ENCODE data around the gene CPNE4. TPM values are rescaled to one million over a fixed set of nuclear protein-coding genes. Genes with fewer than 3 reads are reported as not detected.

CPNE4 gene
- total and polyA plus RNA-seq, 9 of the 15 experiments (the other 6 are each of a cell fraction or from before 2014, with no cell fraction given), result not detected

GRCh38 chr3:131535131-131535530, 499.7 kb downstream of the CPNE4 start:
- H3K79me2 ChIP-seq (ENCODE audit: control insufficient read depth, insufficient read depth, low read length), result no peaks in the 10 kb centered on the region
- no peak overlapping the region for H2AFZ ChIP-seq (ENCODE audit: low read depth, low read length)
- H3K4me3 ChIP-seq, result no peak overlapping the region
- no peaks in the 10 kb centered on the region for H3K36me3 ChIP-seq (ENCODE audit: control insufficient read depth, insufficient read depth, low read length)
- ChIA-PET POLR2A (interaction anchor here (1.0 kb wide), 1 partner anchor 249 kb away, joined by 3 read pairs; no protein-coding TSS in a partner anchor), CTCF (ENCODE audit: low intra/inter-chr PET ratio) (no interaction called here)
- no peaks in the 10 kb centered on the region for H3K9me1 ChIP-seq (ENCODE audit: control insufficient read depth, insufficient read depth, low read length)
- WGBS (ENCODE audit: insufficient coverage, low coverage, missing lambda C conversion rate), result 0% methylated on average over 3 of the region's 3 CpGs
- TF ChIP-seq SMARCC2 (IDR thresholded peaks at IDR 0.05; ENCODE audit: low read depth) (no peak), TAF9B (IDR thresholded peaks at IDR 0.05; ENCODE audit: partially characterized antibody) (no peak), FOXA3 (CRISPR knock-in tag; conservative IDR thresholded peaks at IDR 0.05 in 1 of 2, IDR thresholded peaks at IDR 0.05 in 1 of 2) (no peak)
- in situ Hi-C loops (cut with MboI), result no loop called here
- no peak overlapping the region for H3K9ac ChIP-seq (ENCODE audit: insufficient read depth in 1 of 2, low read depth in 2 of 2, low read length in 2 of 2)
- intact Hi-C loops (cut with micrococcal nuclease), result no loop called here
- FAIRE-seq (no peak), ATAC-seq (no peak), DNase-seq (ENCODE audit: extremely low read depth in 1 of 4, low spot score in 3 of 4) (no peak)
- BruUV-seq (replicated peaks), result no TSS peak
- H3K4me2 ChIP-seq (ENCODE audit: insufficient read depth, low read length), result no peak overlapping the region
- no peaks in the 10 kb centered on the region for H4K20me1 ChIP-seq (replicated peaks; ENCODE audit: control insufficient read depth, insufficient read depth, low read length)
- no peaks in the 10 kb centered on the region for H3K4me1 ChIP-seq (replicated peaks in 1 of 2; ENCODE audit: control insufficient read depth in 2 of 2, insufficient read depth in 2 of 2, low read length in 2 of 2)
- no peaks in the 10 kb centered on the region; a peak in 2 of 5 replicates for H3K27me3 ChIP-seq (ENCODE audit: control insufficient read depth in 2 of 2, insufficient read depth in 2 of 2, low read length in 2 of 2)
- no peaks in the 10 kb centered on the region for H3K9me3 ChIP-seq (replicated peaks; ENCODE audit: control insufficient read depth, insufficient read depth, low read depth, low read length)
- no peak overlapping the region for H3K27ac ChIP-seq (ENCODE audit: extremely low read depth, low read depth, low read length)

DNA sequence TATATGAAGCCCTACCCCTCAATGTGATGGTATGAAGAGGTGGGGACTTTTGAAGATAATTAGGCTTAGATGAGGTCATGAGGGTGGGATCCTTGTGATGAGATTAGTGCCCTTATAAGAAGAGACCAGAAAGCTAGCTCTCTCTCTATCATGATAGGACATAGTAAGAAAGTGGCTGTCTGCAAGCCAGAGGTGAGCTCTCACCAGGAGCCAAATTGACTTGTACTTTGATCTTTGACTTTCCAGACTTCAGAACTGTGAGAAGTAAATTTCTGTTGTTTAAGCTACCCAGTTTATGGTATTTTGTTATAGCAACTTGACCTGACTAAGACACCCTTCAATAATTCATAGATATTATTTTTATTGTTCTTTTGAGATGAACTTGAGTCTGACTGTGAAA, 502.2 kb downstream of the CPNE4 start:
- no peak for DNase-seq (ENCODE audit: extremely low read depth in 1 of 4, low spot score in 3 of 4)
- Histone ChIP-seq H2AFZ (ENCODE audit: low read depth, low read length) (no peak overlapping the region), H3K9me1 (ENCODE audit: control insufficient read depth, insufficient read depth, low read length) (no peaks in the 10 kb centered on the region), H3K36me3 (ENCODE audit: control insufficient read depth, insufficient read depth, low read length) (no peaks in the 10 kb centered on the region), H3K27me3 (ENCODE audit: control insufficient read depth in 2 of 2, insufficient read depth in 2 of 2, low read length in 2 of 2) (no peaks in the 10 kb centered on the region; a peak in 2 of 5 replicates), H3K4me3 (no peak overlapping the region), H3K4me1 (replicated peaks in 1 of 2; ENCODE audit: control insufficient read depth in 2 of 2, insufficient read depth in 2 of 2, low read length in 2 of 2) (no peaks in the 10 kb centered on the region), H3K9ac (ENCODE audit: insufficient read depth in 1 of 2, low read depth in 2 of 2, low read length in 2 of 2) (no peak overlapping the region), H3K4me2 (ENCODE audit: insufficient read depth, low read length) (no peak overlapping the region), H3K27ac (ENCODE audit: extremely low read depth, low read depth, low read length) (no peak overlapping the region), H3K9me3 (replicated peaks; ENCODE audit: control insufficient read depth, insufficient read depth, low read depth, low read length) (no peaks in the 10 kb centered on the region), H4K20me1 (replicated peaks; ENCODE audit: control insufficient read depth, insufficient read depth, low read length) (no peaks in the 10 kb centered on the region), H3K79me2 (ENCODE audit: control insufficient read depth, insufficient read depth, low read length) (no peaks in the 10 kb centered on the region)
- ChIA-PET CTCF (ENCODE audit: low intra/inter-chr PET ratio) (no interaction called here), POLR2A (no interaction called here)
- FAIRE-seq, result no peak
- ATAC-seq, result no peak
- intact Hi-C loops (cut with micrococcal nuclease) (no loop called here), in situ Hi-C loops (cut with MboI) (no loop called here)
- TF ChIP-seq FOXM1 (IDR thresholded peaks at IDR 0.05; ENCODE audit: low read depth), result no peak
- TF ChIP-seq FOXM1 (CRISPR knock-in tag; IDR thresholded peaks at IDR 0.05; ENCODE audit: low read depth), result no peak
- TF ChIP-seq SLC30A9 (CRISPR knock-in tag; IDR thresholded peaks at IDR 0.05), result no peak
- TF ChIP-seq ZNF165 (CRISPR knock-in tag; IDR thresholded peaks at IDR 0.05; ENCODE audit: borderline replicate concordance), result no peak
- TF ChIP-seq, protein P1, sequence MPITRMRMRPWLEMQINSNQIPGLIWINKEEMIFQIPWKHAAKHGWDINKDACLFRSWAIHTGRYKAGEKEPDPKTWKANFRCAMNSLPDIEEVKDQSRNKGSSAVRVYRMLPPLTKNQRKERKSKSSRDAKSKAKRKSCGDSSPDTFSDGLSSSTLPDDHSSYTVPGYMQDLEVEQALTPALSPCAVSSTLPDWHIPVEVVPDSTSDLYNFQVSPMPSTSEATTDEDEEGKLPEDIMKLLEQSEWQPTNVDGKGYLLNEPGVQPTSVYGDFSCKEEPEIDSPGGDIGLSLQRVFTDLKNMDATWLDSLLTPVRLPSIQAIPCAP (CRISPR knock-in tag; IDR thresholded peaks at IDR 0.05; ENCODE audit: borderline replicate concordance), result no peak
- TF ChIP-seq STAT5B (CRISPR knock-in tag; IDR thresholded peaks at IDR 0.05), result no peak
- no TSS peak for BruUV-seq (replicated peaks)

Data from K562 (cell line).